ENCODE results near the gene PAK4. TPM values are rescaled to one million over a fixed set of nuclear protein-coding genes. Genes with fewer than 3 reads are reported as not detected.
A peak's percentile ranks its signal among the peaks of the same experiment; 100 is the strongest.

Gene PAK4
- total and polyA plus RNA-seq, 8 donors = 4.2 to 80.4 (median 24.4) TPM

GRCh38 chr19:39150235-39150634 is 24.6 kb downstream of the PAK4 start:
- no peak for TF ChIP-seq CTCF (IDR thresholded peaks at IDR 0.05)
- TF ChIP-seq POLR2AphosphoS5 (IDR thresholded peaks at IDR 0.05) = no peak
- no peak for TF ChIP-seq EP300 (IDR thresholded peaks at IDR 0.05)
- TF ChIP-seq POLR2A (IDR thresholded peaks at IDR 0.05) = no peak
- H3K27ac ChIP-seq = no peak overlapping the region
- DNase-seq = no peak
- peaks cover 0 to 6% (median 0%) of the 10 kb centered on the region in 4 donors for H3K36me3 ChIP-seq
- intact Hi-C loops (cut with DNase I; ENCODE audit: low total_unique reads) = no loop called here
- H3K4me3 ChIP-seq = no peak overlapping the region
- peaks cover 39 to 58% (median 50%) of the 10 kb centered on the region in 4 donors for H3K4me1 ChIP-seq
- 89 to 96% (median 91%) methylated on average over 8 of the region's 8 CpGs for WGBS, 5 donors
- no peaks in the 10 kb centered on the region for H3K27me3 ChIP-seq
- H3K9me3 ChIP-seq = no peaks in the 10 kb centered on the region

- 66 to 78% (median 70%) methylated on average over 26 of the region's 26 CpGs for WGBS, 5 donors
- H3K9me3 ChIP-seq = no peaks in the 10 kb centered on the region
- TF ChIP-seq POLR2AphosphoS5 (IDR thresholded peaks at IDR 0.05) (no peak), CTCF (IDR thresholded peaks at IDR 0.05) (no peak), POLR2A (IDR thresholded peaks at IDR 0.05) (no peak), EP300 (IDR thresholded peaks at IDR 0.05) (no peak)
- intact Hi-C loops (cut with DNase I; ENCODE audit: low total_unique reads) = no loop called here
- peaks cover 0 to 6% (median 0%) of the 10 kb centered on the region in 4 donors for H3K36me3 ChIP-seq
- H3K4me3 ChIP-seq = no peak overlapping the region
- H3K4me1 ChIP-seq = peaks cover 39 to 58% (median 50%) of the 10 kb centered on the region in 4 donors
- no peaks in the 10 kb centered on the region for H3K27me3 ChIP-seq
- no peak for DNase-seq
- no peak overlapping the region for H3K27ac ChIP-seq
Observed at GRCh38 chr19:39150807-39151600, 25.4 kb downstream of the PAK4 start.

- Histone ChIP-seq H3K36me3 (peaks cover 0 to 6% (median 0%) of the 10 kb centered on the region in 4 donors), H3K4me1 (peaks cover 43 to 62% (median 52%) of the 10 kb centered on the region in 4 donors), H3K27ac (no peak overlapping the region), H3K27me3 (no peaks in the 10 kb centered on the region), H3K4me3 (no peak overlapping the region), H3K9me3 (no peaks in the 10 kb centered on the region)
- DNase-seq = no peak
- intact Hi-C loops (cut with DNase I; ENCODE audit: low total_unique reads) = no loop called here
- no peak for TF ChIP-seq EP300 (IDR thresholded peaks at IDR 0.05)
- no peak for TF ChIP-seq POLR2AphosphoS5 (IDR thresholded peaks at IDR 0.05)
- no peak for TF ChIP-seq CTCF (IDR thresholded peaks at IDR 0.05)
- TF ChIP-seq POLR2A (IDR thresholded peaks at IDR 0.05) = no peak
- 87 to 95% (median 94%) methylated on average over 10 of the region's 10 CpGs for WGBS, 5 donors
Observed at GRCh38 chr19:39152066-39152465, 26.5 kb downstream of the PAK4 start.

GRCh38 chr19:39154100-39154628 is 28.6 kb downstream of the PAK4 start:
- WGBS, 5 donors = 54 to 64% (median 62%) methylated on average over 13 of the region's 13 CpGs

More at GRCh38 chr19:39154100-39154628, 28.6 kb downstream of the PAK4 start:
- Histone ChIP-seq H3K36me3 (peaks cover 0 to 2% (median 0%) of the 10 kb centered on the region in 4 donors), H3K9me3 (no peaks in the 10 kb centered on the region), H3K4me3 (no peak overlapping the region), H3K27me3 (no peaks in the 10 kb centered on the region), H3K4me1 (peaks cover 58 to 79% (median 68%) of the 10 kb centered on the region in 4 donors), H3K27ac (peak overlapping the region; percentile 48 to 65 (median 57))
- no peak for DNase-seq
- peak in 1 of 7 experiments; percentile 21 for TF ChIP-seq CTCF (IDR thresholded peaks at IDR 0.05)
- TF ChIP-seq POLR2AphosphoS5 (IDR thresholded peaks at IDR 0.05) = no peak
- intact Hi-C loops (cut with DNase I; ENCODE audit: low total_unique reads) = no loop called here
